HG02938 (cell line): ENCODE data around the gene NELL1.

Experiments
- ATAC-seq: cut with Tn5 transposase; IDR thresholded peaks from one replicate; pipeline ENCODE4 v1.9.1; 2021; ENCODE audit warnings: mild to moderate bottlenecking, moderate library complexity; ENCODE audit not compliant: unreplicated experiment

NELL1 gene

GRCh38 chr11:21541187-21541751 lies 871.9 kb downstream of the NELL1 start:
- ATAC-seq, result no peak

- no peak for ATAC-seq
Observed at GRCh38 chr11:21543901-21544300, 874.5 kb downstream of the NELL1 start.

- ATAC-seq, result no peak
Observed at GRCh38 chr11:21545699-21546098, 876.3 kb downstream of the NELL1 start.

GRCh38 chr11:21546703-21547102 lies 877.3 kb downstream of the NELL1 start:
- ATAC-seq, result no peak

GRCh38 chr11:21552911-21553310 lies 883.5 kb downstream of the NELL1 start:
- no peak for ATAC-seq

- no peak for ATAC-seq
Observed at GRCh38 chr11:21553795-21554194, 884.4 kb downstream of the NELL1 start.

GRCh38 chr11:21554284-21554683 lies 884.9 kb downstream of the NELL1 start:
- no peak for ATAC-seq

- no peak for ATAC-seq
Observed at GRCh38 chr11:21556926-21557325, 887.5 kb downstream of the NELL1 start.

- ATAC-seq, result no peak
Observed at GRCh38 chr11:21560466-21560975, 891.1 kb downstream of the NELL1 start.

GRCh38 chr11:21561581-21561980 lies 892.2 kb downstream of the NELL1 start:
- no peak for ATAC-seq

- ATAC-seq, result no peak
Observed at GRCh38 chr11:21564095-21564494, 894.7 kb downstream of the NELL1 start.

GRCh38 chr11:21564833-21565682 lies 895.7 kb downstream of the NELL1 start:
- ATAC-seq, result no peak

- no peak for ATAC-seq
Observed at GRCh38 chr11:21566521-21567117, 897.2 kb downstream of the NELL1 start.

- ATAC-seq, result no peak
Observed at GRCh38 chr11:21567645-21568290, 898.4 kb downstream of the NELL1 start.

- ATAC-seq, result no peak
Observed at GRCh38 chr11:21572210-21572609, 902.8 kb downstream of the NELL1 start.

GRCh38 chr11:21582791-21583190 lies 913.4 kb downstream of the NELL1 start:
- no peak for ATAC-seq

- no peak for ATAC-seq
Observed at GRCh38 chr11:21588754-21589153, 919.4 kb downstream of the NELL1 start.

- no peak for ATAC-seq
Observed at GRCh38 chr11:21602699-21603098, 933.3 kb downstream of the NELL1 start.

GRCh38 chr11:21603886-21604285 lies 934.5 kb downstream of the NELL1 start:
- no peak for ATAC-seq

GRCh38 chr11:21604564-21604963 lies 935.2 kb downstream of the NELL1 start:
- ATAC-seq, result no peak

GRCh38 chr11:21612326-21612725 lies 942.9 kb downstream of the NELL1 start:
- no peak for ATAC-seq
